Neural cell (in vitro differentiated cells): ENCODE measurements around the gene PHF24. TPM values are rescaled to one million over a fixed set of nuclear protein-coding genes. Genes with fewer than 3 reads are reported as not detected.

Source experiments
- H2AFZ ChIP-seq: fragments of 200-600, 300-800 bp; sonication (generic), shearing (Covaris generic); 2 replicates; pipeline ENCODE4 v1.6.0; 2014; ENCODE audit warnings: low read depth, mild to moderate bottlenecking, antibody characterized with exemption, low read length, moderate library complexity
- H3F3A ChIP-seq: fragments of 200-600 bp; shearing (Covaris generic); 2 replicates; pipeline ENCODE4 v1.6.1; 2016; ENCODE audit warnings: mild to moderate bottlenecking, moderate library complexity, mixed read lengths, antibody characterized with exemption, low read length; ENCODE audit not compliant: insufficient read depth, poor library complexity, severe bottlenecking
- H3K27ac ChIP-seq: fragments of 200-600, 300-800 bp; sonication (generic), shearing (Covaris generic); 2 replicates; pipeline ENCODE4 v1.5.1; 2014; ENCODE audit warnings: mild to moderate bottlenecking, low read length, moderate library complexity
- H3K27me3 ChIP-seq: fragments of 300-800, 200-600 bp; sonication (generic), shearing (Covaris generic); 2 replicates; pipeline ENCODE4 v1.6.0; 2014; ENCODE audit warnings: mild to moderate bottlenecking, low read depth, low read length, moderate library complexity; ENCODE audit not compliant: insufficient read depth
- H3K36me3 ChIP-seq: fragments of 300-800, 200-600 bp; sonication (generic), shearing (Covaris generic); 2 replicates; pipeline ENCODE4 v1.5.1; 2014; ENCODE audit warnings: mild to moderate bottlenecking, antibody characterized with exemption, low read length, moderate library complexity; ENCODE audit not compliant: insufficient read depth
- H3K4me2 ChIP-seq: fragments of 300-800, 200-600 bp; sonication (generic), shearing (Covaris generic); 2 replicates; pipeline ENCODE4 v1.6.0; 2014; ENCODE audit warnings: mild to moderate bottlenecking, low read length
- H3K4me3 ChIP-seq: fragments of 300-800, 200-600 bp; sonication (generic), shearing (Covaris generic); 2 replicates; pipeline ENCODE4 v1.5.1; 2014; ENCODE audit warnings: mild to moderate bottlenecking, low read length, moderate library complexity
- H3K79me2 ChIP-seq: fragments of 200-600 bp; shearing (Covaris generic); replicated peaks from 2 replicates; pipeline ENCODE4 v1.6.0; 2014; ENCODE audit warnings: mild to moderate bottlenecking, low read length, moderate library complexity; ENCODE audit not compliant: insufficient read depth
- H3K9ac ChIP-seq: fragments of 300-800, 200-600 bp; sonication (generic), shearing (Covaris generic); 2 replicates; pipeline ENCODE4 v1.6.1; 2016; ENCODE audit warnings: mild to moderate bottlenecking, low read length, mixed read lengths
- H3K9me2 ChIP-seq: fragments of 200-600 bp; shearing (Covaris generic); 2 replicates; pipeline ENCODE4 v1.6.1; 2016; ENCODE audit warnings: mild to moderate bottlenecking, low read length, mixed read lengths; ENCODE audit not compliant: insufficient read depth
- H3K9me3 ChIP-seq: fragments of 200-600, 300-800 bp; sonication (generic), shearing (Covaris generic); 2 replicates; pipeline ENCODE4 v1.6.1; 2016; ENCODE audit warnings: mild to moderate bottlenecking, mixed run types, low read length, moderate library complexity, mixed read lengths
- H4K20me1 ChIP-seq: fragments of 200-600 bp; shearing (Covaris generic); 2 replicates; pipeline ENCODE4 v1.6.1; 2016; ENCODE audit warnings: mild to moderate bottlenecking, mixed run types; ENCODE audit not compliant: insufficient read depth
- EP300 ChIP-seq: fragments of 450-650 bp; conservative IDR thresholded peaks from 2 replicates; pipeline ENCODE4 v1.6.1; 2014; ENCODE audit warnings: antibody characterized with exemption, mild to moderate bottlenecking, moderate library complexity; ENCODE audit not compliant: poor library complexity, severe bottlenecking
- EZH2 ChIP-seq: fragments of 200-600, 300-800 bp; shearing (Covaris generic), sonication (generic); IDR thresholded peaks from 2 replicates; pipeline ENCODE4 v1.6.1; 2014; ENCODE audit warnings: antibody characterized with exemption, low read length, borderline replicate concordance, mild to moderate bottlenecking; ENCODE audit not compliant: insufficient read depth, poor library complexity, severe bottlenecking
- MXI1 ChIP-seq: fragments of 450-650 bp; conservative IDR thresholded peaks from 2 replicates; pipeline ENCODE4 v1.6.1; 2014; ENCODE audit warnings: antibody characterized with exemption, mild to moderate bottlenecking; ENCODE audit not compliant: poor library complexity, severe bottlenecking
- POLR2AphosphoS5 ChIP-seq: IDR thresholded peaks from 2 replicates; pipeline ENCODE4 v1.6.1; 2012
- RAD21 ChIP-seq: fragments of 450-650 bp; conservative IDR thresholded peaks from 2 replicates; pipeline ENCODE4 v1.6.1; 2014; ENCODE audit warnings: antibody characterized with exemption, mild to moderate bottlenecking, moderate library complexity
- SMC3 ChIP-seq: fragments of 450-650 bp; conservative IDR thresholded peaks from 2 replicates; pipeline ENCODE4 v1.6.1; 2014; ENCODE audit warnings: antibody characterized with exemption, mild to moderate bottlenecking, moderate library complexity; ENCODE audit not compliant: poor library complexity
- TAF1 ChIP-seq: IDR thresholded peaks from 2 replicates; pipeline ENCODE4 v1.6.1; 2012; ENCODE audit warnings: low read depth
- polyA plus RNA-seq: library from polyadenylated mRNA; depleted of rRNA; stranded (reverse); fragments of >200 nt; gene quantifications from 2 replicates; pipeline ENCODE4 v1.2.3, GENCODE V29; 2014
- TF ChIP-seq, protein P1 (sequence below): IDR thresholded peaks from 2 replicates; pipeline ENCODE4 v1.6.1; 2012; ENCODE audit warnings: borderline replicate concordance
- TF ChIP-seq, protein P2 (sequence below): fragments of 450-650 bp; IDR thresholded peaks from 2 replicates; pipeline ENCODE4 v1.5.1; 2014; ENCODE audit warnings: antibody characterized with exemption, mild to moderate bottlenecking, moderate library complexity; ENCODE audit not compliant: poor library complexity, severe bottlenecking

PHF24 gene
- polyA plus RNA-seq, 1 donor from 2014 or later = 2.4 TPM

DNA sequence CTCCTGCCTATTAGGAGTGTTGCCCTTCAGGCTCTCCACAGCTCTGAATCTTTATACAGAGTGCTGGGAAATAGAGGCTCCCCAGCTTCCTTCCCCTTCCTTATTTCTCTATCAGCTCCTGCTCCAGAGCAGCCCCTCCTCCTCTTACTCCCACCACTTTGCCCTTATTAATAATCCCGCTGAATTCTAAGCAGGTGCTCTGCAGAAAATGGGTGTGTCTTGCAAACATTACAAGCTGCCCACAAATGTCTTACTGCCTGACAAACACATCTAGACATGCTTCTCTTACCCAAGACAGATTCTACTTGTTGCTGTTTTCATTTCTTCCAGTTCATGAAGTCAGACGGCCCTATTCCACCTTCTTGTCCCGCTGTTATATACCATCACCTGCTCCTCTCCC is 6.4 kb downstream of the PHF24 start:
- Histone ChIP-seq H3K79me2 (no peaks in the 10 kb centered on the region), H3K9me2 (no peaks in the 10 kb centered on the region), H3K27me3 (peaks cover 4% of the 10 kb centered on the region), H3F3A (no peaks in the 10 kb centered on the region), H3K4me3 (no peak overlapping the region), H3K4me2 (no peak overlapping the region), H3K9me3 (no peaks in the 10 kb centered on the region), H3K27ac (no peak overlapping the region), H3K36me3 (no peaks in the 10 kb centered on the region), H4K20me1 (no peaks in the 10 kb centered on the region), H3K9ac (no peak overlapping the region), H2AFZ (no peak overlapping the region)
- no peak for TF ChIP-seq EP300
- TF ChIP-seq, protein P1, sequence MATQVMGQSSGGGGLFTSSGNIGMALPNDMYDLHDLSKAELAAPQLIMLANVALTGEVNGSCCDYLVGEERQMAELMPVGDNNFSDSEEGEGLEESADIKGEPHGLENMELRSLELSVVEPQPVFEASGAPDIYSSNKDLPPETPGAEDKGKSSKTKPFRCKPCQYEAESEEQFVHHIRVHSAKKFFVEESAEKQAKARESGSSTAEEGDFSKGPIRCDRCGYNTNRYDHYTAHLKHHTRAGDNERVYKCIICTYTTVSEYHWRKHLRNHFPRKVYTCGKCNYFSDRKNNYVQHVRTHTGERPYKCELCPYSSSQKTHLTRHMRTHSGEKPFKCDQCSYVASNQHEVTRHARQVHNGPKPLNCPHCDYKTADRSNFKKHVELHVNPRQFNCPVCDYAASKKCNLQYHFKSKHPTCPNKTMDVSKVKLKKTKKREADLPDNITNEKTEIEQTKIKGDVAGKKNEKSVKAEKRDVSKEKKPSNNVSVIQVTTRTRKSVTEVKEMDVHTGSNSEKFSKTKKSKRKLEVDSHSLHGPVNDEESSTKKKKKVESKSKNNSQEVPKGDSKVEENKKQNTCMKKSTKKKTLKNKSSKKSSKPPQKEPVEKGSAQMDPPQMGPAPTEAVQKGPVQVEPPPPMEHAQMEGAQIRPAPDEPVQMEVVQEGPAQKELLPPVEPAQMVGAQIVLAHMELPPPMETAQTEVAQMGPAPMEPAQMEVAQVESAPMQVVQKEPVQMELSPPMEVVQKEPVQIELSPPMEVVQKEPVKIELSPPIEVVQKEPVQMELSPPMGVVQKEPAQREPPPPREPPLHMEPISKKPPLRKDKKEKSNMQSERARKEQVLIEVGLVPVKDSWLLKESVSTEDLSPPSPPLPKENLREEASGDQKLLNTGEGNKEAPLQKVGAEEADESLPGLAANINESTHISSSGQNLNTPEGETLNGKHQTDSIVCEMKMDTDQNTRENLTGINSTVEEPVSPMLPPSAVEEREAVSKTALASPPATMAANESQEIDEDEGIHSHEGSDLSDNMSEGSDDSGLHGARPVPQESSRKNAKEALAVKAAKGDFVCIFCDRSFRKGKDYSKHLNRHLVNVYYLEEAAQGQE = no peak
- no peak for TF ChIP-seq EZH2
- no peak for TF ChIP-seq TAF1
- TF ChIP-seq SMC3 = no peak
- no peak for TF ChIP-seq MXI1
- no peak for TF ChIP-seq POLR2AphosphoS5
- no peak for TF ChIP-seq RAD21
- TF ChIP-seq, protein P2, sequence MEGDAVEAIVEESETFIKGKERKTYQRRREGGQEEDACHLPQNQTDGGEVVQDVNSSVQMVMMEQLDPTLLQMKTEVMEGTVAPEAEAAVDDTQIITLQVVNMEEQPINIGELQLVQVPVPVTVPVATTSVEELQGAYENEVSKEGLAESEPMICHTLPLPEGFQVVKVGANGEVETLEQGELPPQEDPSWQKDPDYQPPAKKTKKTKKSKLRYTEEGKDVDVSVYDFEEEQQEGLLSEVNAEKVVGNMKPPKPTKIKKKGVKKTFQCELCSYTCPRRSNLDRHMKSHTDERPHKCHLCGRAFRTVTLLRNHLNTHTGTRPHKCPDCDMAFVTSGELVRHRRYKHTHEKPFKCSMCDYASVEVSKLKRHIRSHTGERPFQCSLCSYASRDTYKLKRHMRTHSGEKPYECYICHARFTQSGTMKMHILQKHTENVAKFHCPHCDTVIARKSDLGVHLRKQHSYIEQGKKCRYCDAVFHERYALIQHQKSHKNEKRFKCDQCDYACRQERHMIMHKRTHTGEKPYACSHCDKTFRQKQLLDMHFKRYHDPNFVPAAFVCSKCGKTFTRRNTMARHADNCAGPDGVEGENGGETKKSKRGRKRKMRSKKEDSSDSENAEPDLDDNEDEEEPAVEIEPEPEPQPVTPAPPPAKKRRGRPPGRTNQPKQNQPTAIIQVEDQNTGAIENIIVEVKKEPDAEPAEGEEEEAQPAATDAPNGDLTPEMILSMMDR = no peak

DNA sequence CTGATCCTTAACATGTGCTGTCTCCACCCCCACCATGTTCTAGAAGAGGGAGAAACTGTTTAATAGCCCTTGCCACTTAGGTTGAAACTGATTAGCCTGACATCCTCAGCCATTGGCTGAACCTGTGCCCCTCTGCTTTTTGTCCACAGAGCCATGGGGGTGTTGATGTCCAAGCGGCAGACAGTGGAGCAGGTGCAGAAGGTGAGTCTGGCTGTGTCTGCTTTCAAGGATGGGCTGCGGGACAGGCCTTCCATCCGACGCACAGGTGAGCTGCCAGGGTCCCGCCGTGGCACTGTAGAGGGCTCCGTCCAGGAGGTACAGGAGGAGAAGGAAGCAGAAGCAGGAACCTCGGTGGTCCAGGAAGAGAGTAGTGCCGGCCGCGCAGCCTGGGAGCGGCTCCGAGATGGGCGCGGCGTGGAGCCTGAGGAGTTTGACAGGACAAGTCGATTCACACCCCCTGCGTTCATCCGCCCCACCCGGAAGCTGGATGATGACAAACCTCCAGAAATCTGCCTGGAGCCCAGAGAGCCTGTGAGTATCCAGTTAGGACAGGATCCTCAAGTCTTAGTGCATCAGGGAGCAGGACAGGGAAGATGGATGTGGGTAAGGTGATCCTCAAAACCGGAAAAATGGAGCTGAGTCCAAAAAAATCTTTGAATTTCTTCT is 13.2 kb downstream of the PHF24 start:
- no peaks in the 10 kb centered on the region for H3K79me2 ChIP-seq

More for the DNA sequence above, 13.2 kb downstream of the PHF24 start:
- Histone ChIP-seq H3K36me3 (no peaks in the 10 kb centered on the region), H3K27me3 (no peaks in the 10 kb centered on the region), H3K9ac (no peak overlapping the region), H3K4me3 (no peak overlapping the region), H3F3A (no peaks in the 10 kb centered on the region), H4K20me1 (no peaks in the 10 kb centered on the region), H3K27ac (no peak overlapping the region), H2AFZ (no peak overlapping the region), H3K9me3 (no peaks in the 10 kb centered on the region), H3K4me2 (no peak overlapping the region), H3K9me2 (no peaks in the 10 kb centered on the region)
- TF ChIP-seq, protein P2 = no peak
- no peak for TF ChIP-seq EP300
